H9 (cell line): ENCODE data around the gene AGMO. TPM values are rescaled to one million over a fixed set of nuclear protein-coding genes. Genes with fewer than 3 reads are reported as not detected.

Experiments
- DNase-seq: peaks from one replicate; pipeline ENCODE4 v3.0.0-alpha.2; 2017
- H2AFZ ChIP-seq: one replicate; pipeline ENCODE4 v1.6.1; 2013; ENCODE audit warnings: mild to moderate bottlenecking, low read length, control low read depth, moderate library complexity
- H2AK5ac ChIP-seq: 2 replicates; pipeline ENCODE4 v1.6.1; 2013; ENCODE audit warnings: low read length, control low read depth, mixed read lengths; ENCODE audit not compliant: insufficient read length
- H2BK120ac ChIP-seq: one replicate; pipeline ENCODE4 v1.6.1; 2013; ENCODE audit warnings: low read depth, mild to moderate bottlenecking, low read length, control low read depth, inconsistent platforms; ENCODE audit not compliant: poor library complexity, severe bottlenecking
- H2BK12ac ChIP-seq: 2 replicates; pipeline ENCODE4 v1.6.1; 2013; ENCODE audit warnings: low read length, control low read depth, mixed read lengths, low read depth; ENCODE audit not compliant: insufficient read length
- H2BK15ac ChIP-seq: 2 replicates; pipeline ENCODE4 v1.6.1; 2013; ENCODE audit warnings: low read depth, low read length, control low read depth
- H2BK20ac ChIP-seq: one replicate; pipeline ENCODE4 v1.6.1; 2013; ENCODE audit warnings: low read depth, mild to moderate bottlenecking, low read length, control low read depth, inconsistent platforms; ENCODE audit not compliant: poor library complexity, severe bottlenecking
- H2BK5ac ChIP-seq: 2 replicates; pipeline ENCODE4 v1.6.1; 2013; ENCODE audit warnings: low read length, control low read depth, mixed read lengths; ENCODE audit not compliant: insufficient read length
- H3K14ac ChIP-seq: 2 replicates; pipeline ENCODE4 v1.6.1; 2013; ENCODE audit warnings: low read length, control low read depth; ENCODE audit not compliant: insufficient read depth
- H3K18ac ChIP-seq: 2 replicates; pipeline ENCODE4 v1.6.1; 2013; ENCODE audit warnings: low read depth, mild to moderate bottlenecking, mixed read lengths, low read length, control low read depth; ENCODE audit not compliant: insufficient read length
- H3K23ac ChIP-seq: 2 replicates; pipeline ENCODE4 v1.6.1; 2013; ENCODE audit warnings: low read length, control low read depth, mixed read lengths, low read depth; ENCODE audit not compliant: insufficient read length
- H3K23me2 ChIP-seq: 2 replicates; pipeline ENCODE4 v1.6.1; 2013; ENCODE audit warnings: low read depth, mild to moderate bottlenecking, mixed read lengths, low read length, control low read depth; ENCODE audit not compliant: insufficient read length, poor library complexity, severe bottlenecking
- H3K27ac ChIP-seq: 2 replicates; pipeline ENCODE4 v1.5.1; 2013; ENCODE audit warnings: low read length, control low read depth, mixed read lengths, low read depth; ENCODE audit not compliant: insufficient read length
- H3K27me3 ChIP-seq: 2 replicates; pipeline ENCODE4 v1.6.1; 2013; ENCODE audit warnings: low read length, control low read depth, inconsistent platforms; ENCODE audit not compliant: insufficient read depth
- H3K4ac ChIP-seq: 2 replicates; pipeline ENCODE4 v1.6.1; 2013; ENCODE audit warnings: low read depth, mild to moderate bottlenecking, control low read depth, inconsistent platforms, low read length, moderate library complexity
- H3K4me1 ChIP-seq: 2 replicates; pipeline ENCODE4 v1.6.1; 2013; ENCODE audit warnings: low read length, control low read depth, inconsistent platforms; ENCODE audit not compliant: insufficient read depth
- H3K4me2 ChIP-seq: 2 replicates; pipeline ENCODE4 v1.6.1; 2013; ENCODE audit warnings: low read length, control low read depth, mixed read lengths; ENCODE audit not compliant: insufficient read length, insufficient read depth
- H3K56ac ChIP-seq: 2 replicates; pipeline ENCODE4 v1.6.1; 2013; ENCODE audit warnings: low read depth, mild to moderate bottlenecking, mixed read lengths, low read length, control low read depth; ENCODE audit not compliant: insufficient read length
- H3K79me1 ChIP-seq: 2 replicates; pipeline ENCODE4 v1.6.1; 2013; ENCODE audit warnings: low read depth, mild to moderate bottlenecking, moderate library complexity, low read length, control low read depth, inconsistent platforms; ENCODE audit not compliant: insufficient read depth, poor library complexity, severe bottlenecking
- H3K79me2 ChIP-seq: 2 replicates; pipeline ENCODE4 v1.6.1; 2013; ENCODE audit warnings: low read length, control low read depth, inconsistent platforms; ENCODE audit not compliant: insufficient read depth
- H3K9ac ChIP-seq: 2 replicates; pipeline ENCODE4 v1.6.1; 2013; ENCODE audit warnings: low read length, control low read depth, mixed read lengths; ENCODE audit not compliant: insufficient read length; ENCODE audit errors: extremely low read depth
- H3K9me3 ChIP-seq: one replicate; pipeline ENCODE4 v1.6.1; 2013; ENCODE audit warnings: low read depth, low read length, inconsistent platforms; ENCODE audit not compliant: control insufficient read depth
- H3T11ph ChIP-seq: one replicate; pipeline ENCODE4 v1.6.1; 2013; ENCODE audit warnings: mild to moderate bottlenecking, low read length, control low read depth, inconsistent platforms
- H4K20me1 ChIP-seq: one replicate; pipeline ENCODE4 v1.6.1; 2013; ENCODE audit not compliant: control insufficient read depth, insufficient read length, insufficient read depth
- H4K5ac ChIP-seq: 2 replicates; pipeline ENCODE4 v1.6.1; 2013; ENCODE audit warnings: low read depth, mild to moderate bottlenecking, mixed read lengths, low read length, control low read depth; ENCODE audit not compliant: insufficient read length
- H4K8ac ChIP-seq: replicated peaks from 2 replicates; pipeline ENCODE4 v1.6.1; 2013; ENCODE audit warnings: low read length, control low read depth, mixed read lengths, low read depth; ENCODE audit not compliant: insufficient read length
- H4K91ac ChIP-seq: 2 replicates; pipeline ENCODE4 v1.6.1; 2013; ENCODE audit warnings: low read depth, mild to moderate bottlenecking, moderate library complexity, mixed read lengths, low read length, control low read depth; ENCODE audit not compliant: insufficient read length
- H3K27ac Mint-ChIP-seq, 3 experiments: 2 replicates in 2 of 3; 3 replicates in 1 of 3; pipeline ENCODE4 v1.8.0; 2020 to 2021; ENCODE audit warnings: mixed read lengths in 3 of 3, mild to moderate bottlenecking in 1 of 3, moderate library complexity in 1 of 3
- H3K27me3 Mint-ChIP-seq: 2 replicates; pipeline ENCODE4 v1.8.0; 2021; ENCODE audit warnings: low read depth, mild to moderate bottlenecking, moderate library complexity, mixed read lengths
- H3K36me3 Mint-ChIP-seq, 3 experiments: 2 replicates in 2 of 3; 3 replicates in 1 of 3; pipeline ENCODE4 v1.8.0; 2020 to 2021; ENCODE audit warnings: low read depth in 3 of 3, mixed read lengths in 3 of 3; ENCODE audit not compliant: insufficient read depth in 1 of 3
- H3K4me1 Mint-ChIP-seq, 2 experiments: 2 replicates each; pipeline ENCODE4 v1.8.0; 2020; ENCODE audit warnings: mixed read lengths in 2 of 2
- H3K4me3 Mint-ChIP-seq, 2 experiments: 2 replicates in 1 of 2; 3 replicates in 1 of 2; pipeline ENCODE4 v1.8.0; 2020 to 2021; ENCODE audit warnings: mild to moderate bottlenecking in 2 of 2, mixed read lengths in 2 of 2, moderate library complexity in 1 of 2
- H3K9me3 Mint-ChIP-seq, 2 experiments: 2 replicates in 1 of 2; 3 replicates in 1 of 2; pipeline ENCODE4 v1.8.0; 2020; ENCODE audit warnings: mild to moderate bottlenecking in 2 of 2, mixed read lengths in 2 of 2, moderate library complexity in 1 of 2
- CTCF ChIP-seq: fragments of 200-600 bp; sonication (generic); conservative IDR thresholded peaks from 3 replicates; pipeline ENCODE4 v1.8.0; 2021; ENCODE audit warnings: antibody characterized with exemption, mild to moderate bottlenecking
- WGBS: extraction: QIAGEN DNeasy Blood & Tissue Kit; methylation state at CpG from one replicate; pipeline ENCODE4 v1.1.7; 2013; ENCODE audit warnings: missing lambda C conversion rate, low lambda C conversion rate, mixed read lengths; ENCODE audit not compliant: insufficient read length; ENCODE audit errors: extremely low coverage; 5-methylcytosine and 5-hydroxymethylcytosine counted together
- total RNA-seq: library from RNA; stranded (reverse); gene quantifications from 2 replicates; pipeline ENCODE4 v1.2.1, GENCODE V29; 2021

AGMO gene
- total RNA-seq, 1 experiment from 2014 or later = 0.70 TPM

GRCh38 chr7:15305002-15305600 lies 256.7 kb downstream of the AGMO start:
- WGBS = no CpG with 5 or more reads among the region's 2 CpGs
- H3K27me3 ChIP-seq = no peaks in the 10 kb centered on the region
- Mint-ChIP-seq H3K4me3 (no peak overlapping the region), H3K27ac (no peak overlapping the region), H3K4me1 (peaks cover 0 to 5% of the 10 kb centered on the region in 2 experiments; a peak in 2 of 4 replicates), H3K36me3 (no peaks in the 10 kb centered on the region), H3K9me3 (no peaks in the 10 kb centered on the region), H3K27me3 (no peaks in the 10 kb centered on the region)
- H4K8ac ChIP-seq = no peak overlapping the region
- no peaks in the 10 kb centered on the region for H3K23me2 ChIP-seq
- no peak overlapping the region for H2BK15ac ChIP-seq
- H4K5ac ChIP-seq = no peak overlapping the region
- no peaks in the 10 kb centered on the region for H3K79me2 ChIP-seq
- H2BK20ac ChIP-seq = no peak overlapping the region
- H3K9me3 ChIP-seq = no peaks in the 10 kb centered on the region
- H2AK5ac ChIP-seq = no peak overlapping the region
- no peak overlapping the region for H3K14ac ChIP-seq
- no peak overlapping the region for H4K91ac ChIP-seq
- no peak overlapping the region for H2BK120ac ChIP-seq
- H2AFZ ChIP-seq = no peak overlapping the region
- H3K18ac ChIP-seq = no peak overlapping the region
- no peaks in the 10 kb centered on the region for H3K4me1 ChIP-seq
- peak; percentile 82 for TF ChIP-seq CTCF
- no peak overlapping the region for H3K4ac ChIP-seq
- DNase-seq = peak; percentile 38
- H2BK5ac ChIP-seq = no peak overlapping the region
- H3K23ac ChIP-seq = no peak overlapping the region
- no peak overlapping the region for H3K4me2 ChIP-seq
- no peak overlapping the region for H3K27ac ChIP-seq
- H3K9ac ChIP-seq = no peak overlapping the region
- no peaks in the 10 kb centered on the region for H4K20me1 ChIP-seq
- no peak overlapping the region for H2BK12ac ChIP-seq
- no peak overlapping the region for H3T11ph ChIP-seq
- no peak overlapping the region for H3K56ac ChIP-seq
- no peaks in the 10 kb centered on the region for H3K79me1 ChIP-seq
